ENCODE data around the gene MAD1L1.
A peak's percentile ranks its signal among the peaks of the same experiment; 100 is the strongest.

DNA sequence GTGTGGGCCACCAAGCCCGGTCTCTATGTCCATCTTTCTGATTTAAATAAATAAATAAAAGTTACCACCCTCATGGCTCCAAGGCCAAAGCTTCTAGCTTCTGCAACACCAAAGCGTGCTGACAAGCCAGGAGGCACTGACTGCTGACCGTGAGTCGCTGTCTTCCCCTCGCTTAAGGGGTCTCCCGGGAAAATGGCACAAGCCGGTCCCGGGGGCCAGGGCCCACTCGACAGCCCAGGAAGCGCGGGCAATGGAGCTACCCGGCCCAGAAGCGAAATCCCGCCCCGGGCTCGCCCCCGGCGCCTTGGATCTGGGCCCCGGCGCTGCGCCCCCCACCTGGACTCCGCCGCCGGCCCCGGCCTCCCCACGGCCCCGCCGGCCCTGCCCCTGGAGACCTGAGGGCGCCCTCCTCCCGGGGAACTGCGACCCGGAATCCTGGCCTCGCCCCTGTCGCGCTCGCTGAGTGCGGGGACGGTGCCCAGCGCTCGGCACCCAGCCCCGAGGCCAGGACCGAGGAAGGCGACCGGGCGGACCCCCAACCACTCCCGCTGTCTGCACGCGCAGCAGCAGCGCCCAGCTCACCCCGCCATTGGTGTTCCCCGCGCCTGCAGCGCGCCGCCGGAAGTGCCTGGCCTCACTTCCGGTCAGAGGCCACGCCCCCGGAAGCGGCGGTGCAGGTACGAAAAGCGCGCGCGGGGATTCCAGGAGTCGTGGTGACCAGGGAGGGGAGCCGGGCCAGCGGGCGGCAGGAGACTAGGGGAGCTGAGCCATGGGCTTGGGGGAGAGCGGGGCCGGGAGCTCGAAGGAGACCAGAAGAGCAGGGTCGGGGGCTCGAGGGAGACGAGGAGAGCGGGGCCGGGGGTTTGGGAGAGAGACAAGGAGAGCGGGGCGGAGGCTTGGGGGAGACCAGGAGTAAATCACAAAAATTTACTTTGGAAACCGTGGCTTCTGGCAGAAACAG lies 9.1 kb upstream of the MAD1L1 start, which contains the start of the genes MRM2 and NUDT1:
- TF ChIP-seq, protein P1, sequence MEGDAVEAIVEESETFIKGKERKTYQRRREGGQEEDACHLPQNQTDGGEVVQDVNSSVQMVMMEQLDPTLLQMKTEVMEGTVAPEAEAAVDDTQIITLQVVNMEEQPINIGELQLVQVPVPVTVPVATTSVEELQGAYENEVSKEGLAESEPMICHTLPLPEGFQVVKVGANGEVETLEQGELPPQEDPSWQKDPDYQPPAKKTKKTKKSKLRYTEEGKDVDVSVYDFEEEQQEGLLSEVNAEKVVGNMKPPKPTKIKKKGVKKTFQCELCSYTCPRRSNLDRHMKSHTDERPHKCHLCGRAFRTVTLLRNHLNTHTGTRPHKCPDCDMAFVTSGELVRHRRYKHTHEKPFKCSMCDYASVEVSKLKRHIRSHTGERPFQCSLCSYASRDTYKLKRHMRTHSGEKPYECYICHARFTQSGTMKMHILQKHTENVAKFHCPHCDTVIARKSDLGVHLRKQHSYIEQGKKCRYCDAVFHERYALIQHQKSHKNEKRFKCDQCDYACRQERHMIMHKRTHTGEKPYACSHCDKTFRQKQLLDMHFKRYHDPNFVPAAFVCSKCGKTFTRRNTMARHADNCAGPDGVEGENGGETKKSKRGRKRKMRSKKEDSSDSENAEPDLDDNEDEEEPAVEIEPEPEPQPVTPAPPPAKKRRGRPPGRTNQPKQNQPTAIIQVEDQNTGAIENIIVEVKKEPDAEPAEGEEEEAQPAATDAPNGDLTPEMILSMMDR (IDR thresholded peaks at IDR 0.05): no peak
- TF ChIP-seq, protein P2, sequence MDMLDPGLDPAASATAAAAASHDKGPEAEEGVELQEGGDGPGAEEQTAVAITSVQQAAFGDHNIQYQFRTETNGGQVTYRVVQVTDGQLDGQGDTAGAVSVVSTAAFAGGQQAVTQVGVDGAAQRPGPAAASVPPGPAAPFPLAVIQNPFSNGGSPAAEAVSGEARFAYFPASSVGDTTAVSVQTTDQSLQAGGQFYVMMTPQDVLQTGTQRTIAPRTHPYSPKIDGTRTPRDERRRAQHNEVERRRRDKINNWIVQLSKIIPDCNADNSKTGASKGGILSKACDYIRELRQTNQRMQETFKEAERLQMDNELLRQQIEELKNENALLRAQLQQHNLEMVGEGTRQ (CRISPR knock-in tag; IDR thresholded peaks at IDR 0.05): peak; percentile 49
